ENCODE data around the gene EIPR1.

GRCh38 chr2:3398857-3399256, 21.2 kb upstream of the EIPR1 start:
- TF ChIP-seq YY1 (IDR thresholded peaks at IDR 0.05; ENCODE audit: insufficient read depth, insufficient read length): no peak
- TF ChIP-seq SUZ12 (IDR thresholded peaks at IDR 0.05; ENCODE audit: extremely low read depth, insufficient read depth, insufficient read length): no peak
- no peak for TF ChIP-seq ZNF274 (IDR thresholded peaks at IDR 0.05; ENCODE audit: low read depth, low read length)
